Activated CD4-positive, alpha-beta memory T cell treated with anti-CD3 and anti-CD28 coated beads, Interleukin-2, amount 10 ng/mL, durations not matched to agents 7 days and 5 days (primary cell): ENCODE data around the gene MCRS1. TPM values are rescaled to one million over a fixed set of nuclear protein-coding genes. Genes with fewer than 3 reads are reported as not detected.

Experiments
- CTCF ChIA-PET: fragments of 350-600 bp; sonication (Branson Sonifier 250); formaldehyde crosslinking; loops from one replicate; lab custom pipeline; 2021; ENCODE audit warnings: antibody characterized with exemption, inconsistent platforms; lab: Charles Lee
- POLR2A ChIA-PET: fragments of 350-600 bp; sonication (Branson Sonifier 250); formaldehyde crosslinking; loops from one replicate; lab custom pipeline; 2021; ENCODE audit warnings: antibody characterized with exemption; lab: Charles Lee
- DNase-seq: peaks from one replicate; pipeline ENCODE4 v3.0.0-alpha.2; 2020
- H3K27ac Mint-ChIP-seq: one replicate; pipeline ENCODE4 v1.8.0; 2021; ENCODE audit warnings: mild to moderate bottlenecking, mixed read lengths
- H3K27me3 Mint-ChIP-seq: one replicate; pipeline ENCODE4 v1.8.0; 2021; ENCODE audit warnings: mixed read lengths
- H3K36me3 Mint-ChIP-seq: one replicate; pipeline ENCODE4 v1.8.0; 2021; ENCODE audit warnings: low read depth, mixed read lengths
- H3K4me1 Mint-ChIP-seq: one replicate; pipeline ENCODE4 v1.8.0; 2021; ENCODE audit warnings: mixed read lengths
- H3K4me3 Mint-ChIP-seq: one replicate; pipeline ENCODE4 v1.8.0; 2021; ENCODE audit warnings: mild to moderate bottlenecking, mixed read lengths
- H3K9me3 Mint-ChIP-seq: one replicate; pipeline ENCODE4 v1.8.0; 2021; ENCODE audit warnings: mixed read lengths
- total RNA-seq, 2 experiments: library from RNA; stranded (reverse); gene quantifications; one replicate each; pipeline ENCODE4 v1.2.3, GENCODE V29; 2021

Gene MCRS1
- total RNA-seq, 2 experiments from 2014 or later, result 70.5 to 73.1 TPM

GRCh38 chr12:49560695-49561094 lies 7.2 kb downstream of the MCRS1 start:
- peaks cover 65% of the 10 kb centered on the region for H3K36me3 Mint-ChIP-seq
- no peaks in the 10 kb centered on the region for H3K27me3 Mint-ChIP-seq
- DNase-seq, result no peak
- H3K4me3 Mint-ChIP-seq, result no peak overlapping the region
- no peaks in the 10 kb centered on the region for H3K9me3 Mint-ChIP-seq
- peak overlapping the region; percentile 34 for H3K27ac Mint-ChIP-seq
- H3K4me1 Mint-ChIP-seq, result peaks cover 57% of the 10 kb centered on the region
- POLR2A ChIA-PET, result interaction anchor here (0.5 kb wide), 1 partner anchor 16 kb away, joined by 3 read pairs; no protein-coding TSS in a partner anchor
- CTCF ChIA-PET, result interaction anchor here (0.8 to 6.6 kb wide), 4 partner anchors 19 to 203 kb away, joined by 3 to 41 read pairs (median 18); no protein-coding TSS in a partner anchor

GRCh38 chr12:49559011-49559675 lies 8.8 kb downstream of the MCRS1 start:
- POLR2A ChIA-PET, result interaction anchor here (1.7 kb wide), 1 partner anchor 8 kb away, joined by 4 read pairs; no protein-coding TSS in a partner anchor
- Mint-ChIP-seq H3K36me3 (peaks cover 54% of the 10 kb centered on the region), H3K4me3 (no peak overlapping the region), H3K9me3 (no peaks in the 10 kb centered on the region), H3K4me1 (peaks cover 41% of the 10 kb centered on the region), H3K27ac (no peak overlapping the region), H3K27me3 (no peaks in the 10 kb centered on the region)
- no peak for DNase-seq
- CTCF ChIA-PET, result interaction anchor here (0.9 to 6.6 kb wide), 3 partner anchors 20 to 201 kb away, joined by 4 to 41 read pairs (median 32); partner anchors contain the start of gene TMBIM6

GRCh38 chr12:49558526-49558925 lies 9.4 kb downstream of the MCRS1 start:
- no peak for DNase-seq
- Mint-ChIP-seq H3K27ac (no peak overlapping the region), H3K4me3 (no peak overlapping the region), H3K9me3 (no peaks in the 10 kb centered on the region), H3K27me3 (no peaks in the 10 kb centered on the region), H3K36me3 (peaks cover 50% of the 10 kb centered on the region), H3K4me1 (peaks cover 35% of the 10 kb centered on the region)
- ChIA-PET POLR2A (interaction anchor here (1.7 kb wide), 1 partner anchor 9 kb away, joined by 4 read pairs; no protein-coding TSS in a partner anchor), CTCF (no interaction called here)

- ChIA-PET POLR2A (interaction anchor here (9.5 kb wide), 1 partner anchor 7 kb away, joined by 76 read pairs; the partner anchor contains the start of gene MCRS1), CTCF (interaction anchor here (1.8 kb wide), 1 partner anchor 199 kb away, joined by 7 read pairs; no protein-coding TSS in a partner anchor)
- no peak overlapping the region for H3K4me3 Mint-ChIP-seq
- H3K27me3 Mint-ChIP-seq, result peaks cover 2% of the 10 kb centered on the region
- peaks cover 28% of the 10 kb centered on the region for H3K4me1 Mint-ChIP-seq
- H3K36me3 Mint-ChIP-seq, result peaks cover 43% of the 10 kb centered on the region
- no peak for DNase-seq
- no peak overlapping the region for H3K27ac Mint-ChIP-seq
- H3K9me3 Mint-ChIP-seq, result no peaks in the 10 kb centered on the region
Observed at GRCh38 chr12:49557917-49558215, 10.1 kb downstream of the MCRS1 start.

GRCh38 chr12:49557187-49557916 lies 10.6 kb downstream of the MCRS1 start:
- Mint-ChIP-seq H3K9me3 (no peaks in the 10 kb centered on the region), H3K27ac (no peak overlapping the region), H3K4me1 (peaks cover 23% of the 10 kb centered on the region), H3K4me3 (no peak overlapping the region), H3K36me3 (peaks cover 38% of the 10 kb centered on the region), H3K27me3 (peaks cover 6% of the 10 kb centered on the region)
- POLR2A ChIA-PET, result interaction anchor here (1.1 to 9.5 kb wide), 2 partner anchors 8 to 11 kb away, joined by 3 to 76 read pairs; partner anchors contain the start of gene MCRS1
- DNase-seq, result no peak
- CTCF ChIA-PET, result interaction anchor here (1.0 to 1.8 kb wide), 3 partner anchors 19 to 199 kb away, joined by 3 to 7 read pairs (median 4); partner anchors contain the start of gene KCNH3

GRCh38 chr12:49556391-49557186 lies 11.4 kb downstream of the MCRS1 start:
- H3K4me3 Mint-ChIP-seq, result no peak overlapping the region
- H3K4me1 Mint-ChIP-seq, result peaks cover 20% of the 10 kb centered on the region
- POLR2A ChIA-PET, result interaction anchor here (0.6 to 9.5 kb wide), 3 partner anchors 9 to 20 kb away, joined by 3 to 76 read pairs (median 5); partner anchors contain the start of gene MCRS1
- CTCF ChIA-PET, result interaction anchor here (1.0 to 1.8 kb wide), 3 partner anchors 18 to 198 kb away, joined by 3 to 7 read pairs (median 4); partner anchors contain the start of gene KCNH3
- H3K36me3 Mint-ChIP-seq, result peaks cover 30% of the 10 kb centered on the region
- peaks cover 11% of the 10 kb centered on the region for H3K27me3 Mint-ChIP-seq
- H3K27ac Mint-ChIP-seq, result peak overlapping the region; percentile 63
- no peak for DNase-seq
- H3K9me3 Mint-ChIP-seq, result no peaks in the 10 kb centered on the region

- Mint-ChIP-seq H3K4me1 (peaks cover 12% of the 10 kb centered on the region), H3K9me3 (no peaks in the 10 kb centered on the region), H3K4me3 (no peak overlapping the region), H3K27ac (no peak overlapping the region), H3K36me3 (peaks cover 23% of the 10 kb centered on the region), H3K27me3 (peaks cover 16% of the 10 kb centered on the region)
- ChIA-PET POLR2A (interaction anchor here (0.6 to 9.5 kb wide), 3 partner anchors 9 to 19 kb away, joined by 3 to 76 read pairs (median 5); partner anchors contain the start of gene MCRS1), CTCF (interaction anchor here (1.0 to 3.6 kb wide), 3 partner anchors 17 to 198 kb away, joined by 3 to 23 read pairs (median 4); partner anchors contain the start of gene KCNH3)
- DNase-seq, result no peak
Observed at GRCh38 chr12:49555631-49556390, 12.1 kb downstream of the MCRS1 start.

GRCh38 chr12:49554266-49554665 lies 13.7 kb downstream of the MCRS1 start:
- Mint-ChIP-seq H3K27ac (no peak overlapping the region), H3K9me3 (no peaks in the 10 kb centered on the region), H3K27me3 (peaks cover 26% of the 10 kb centered on the region), H3K36me3 (peaks cover 9% of the 10 kb centered on the region), H3K4me3 (no peak overlapping the region), H3K4me1 (peaks cover 5% of the 10 kb centered on the region)
- CTCF ChIA-PET, result interaction anchor here (0.6 to 3.6 kb wide), 11 partner anchors 9 to 291 kb away, joined by 3 to 45 read pairs (median 4); partner anchors contain the start of genes KCNH3 and MCRS1
- no peak for DNase-seq
- POLR2A ChIA-PET, result interaction anchor here (1.1 to 9.5 kb wide), 5 partner anchors 11 to 26 kb away, joined by 3 to 76 read pairs (median 5); partner anchors contain the start of genes KCNH3 and MCRS1

GRCh38 chr12:49553512-49554088 lies 14.3 kb downstream of the MCRS1 start:
- DNase-seq, result no peak
- Mint-ChIP-seq H3K9me3 (no peaks in the 10 kb centered on the region), H3K27me3 (peaks cover 30% of the 10 kb centered on the region), H3K36me3 (peaks cover 2% of the 10 kb centered on the region), H3K27ac (no peak overlapping the region), H3K4me1 (peaks cover 8% of the 10 kb centered on the region), H3K4me3 (no peak overlapping the region)
- ChIA-PET CTCF (interaction anchor here (0.6 to 3.6 kb wide), 14 partner anchors 8 to 293 kb away, joined by 3 to 45 read pairs (median 4); partner anchors contain the start of genes KCNH3 and MCRS1), POLR2A (interaction anchor here (1.1 to 9.5 kb wide), 4 partner anchors 11 to 17 kb away, joined by 3 to 76 read pairs (median 8); partner anchors contain the start of genes KCNH3 and MCRS1)

GRCh38 chr12:49552899-49553298 lies 15.0 kb downstream of the MCRS1 start:
- Mint-ChIP-seq H3K4me1 (peaks cover 8% of the 10 kb centered on the region), H3K4me3 (no peak overlapping the region), H3K36me3 (no peaks in the 10 kb centered on the region), H3K27ac (no peak overlapping the region), H3K9me3 (no peaks in the 10 kb centered on the region), H3K27me3 (peaks cover 35% of the 10 kb centered on the region)
- ChIA-PET CTCF (interaction anchor here (0.6 to 3.6 kb wide), 9 partner anchors 8 to 294 kb away, joined by 3 to 45 read pairs (median 5); partner anchors contain the start of gene MCRS1), POLR2A (interaction anchor here (0.7 to 9.5 kb wide), 5 partner anchors 12 to 283 kb away, joined by 3 to 76 read pairs (median 5); partner anchors contain the start of genes KCNH3 and MCRS1)
- DNase-seq, result no peak

GRCh38 chr12:49552425-49552824 lies 15.5 kb downstream of the MCRS1 start:
- CTCF ChIA-PET, result interaction anchor here (0.8 to 3.6 kb wide), 8 partner anchors 9 to 195 kb away, joined by 3 to 45 read pairs (median 5); partner anchors contain the start of gene MCRS1
- no peak for DNase-seq
- no peak overlapping the region for H3K27ac Mint-ChIP-seq
- no peak overlapping the region for H3K4me3 Mint-ChIP-seq
- no peaks in the 10 kb centered on the region for H3K9me3 Mint-ChIP-seq
- H3K27me3 Mint-ChIP-seq, result peaks cover 39% of the 10 kb centered on the region
- POLR2A ChIA-PET, result interaction anchor here (0.7 to 9.5 kb wide), 4 partner anchors 13 to 282 kb away, joined by 3 to 76 read pairs (median 4); partner anchors contain the start of gene MCRS1
- peaks cover 8% of the 10 kb centered on the region for H3K4me1 Mint-ChIP-seq
- H3K36me3 Mint-ChIP-seq, result no peaks in the 10 kb centered on the region
